ENCODE data around the gene DOCK4.

GRCh38 chr7:111929264-111929663, 276.9 kb downstream of the DOCK4 start:
- TF ChIP-seq POLR2A (IDR thresholded peaks at IDR 0.05) (no peak), CTCF (IDR thresholded peaks at IDR 0.05) (no peak), POLR2AphosphoS5 (IDR thresholded peaks at IDR 0.05) (no peak)
